ENCODE data around the gene NRSN1. TPM values are rescaled to one million over a fixed set of nuclear protein-coding genes. Genes with fewer than 3 reads are reported as not detected.

NRSN1 gene
- total and polyA plus RNA-seq, 2 donors (not counting 1 experiment from before 2014, with no cell fraction given) = not detected

DNA sequence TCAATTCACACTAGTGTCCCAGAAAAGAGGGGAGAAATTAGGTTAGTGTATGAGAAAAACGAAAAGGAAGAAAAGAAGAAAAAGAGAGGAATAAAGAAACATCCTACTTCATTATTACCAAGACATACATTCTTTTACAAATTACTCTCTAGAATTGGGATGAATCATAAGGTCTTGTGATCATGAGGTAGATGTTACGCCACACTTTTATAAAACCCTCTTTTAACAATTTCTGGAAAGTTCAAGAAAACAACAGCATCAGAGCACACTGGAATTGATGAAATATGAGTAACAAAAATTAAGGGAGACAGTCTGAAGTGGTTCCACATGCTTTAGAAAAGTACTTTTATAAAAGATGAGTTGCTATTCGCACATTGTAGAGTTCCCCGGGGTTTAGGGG lies 32.6 kb upstream of the NRSN1 start:
- Histone ChIP-seq H2AFZ (ENCODE audit: low read length) (no peak overlapping the region), H3K9me3 (ENCODE audit: control insufficient read depth, insufficient read depth, low read depth, low read length) (no peaks in the 10 kb centered on the region), H3K4me2 (ENCODE audit: extremely low read depth, insufficient read depth, low read length) (no peak overlapping the region), H3K4me3 (replicated peaks in 1 of 4; ENCODE audit: control extremely low read depth in 1 of 4, insufficient read depth in 1 of 4, low read depth in 3 of 4, low read length in 4 of 4) (no peak overlapping the region), H3K36me3 (ENCODE audit: control insufficient read depth, insufficient read depth, low read length) (no peaks in the 10 kb centered on the region), H3K79me2 (ENCODE audit: control insufficient read depth, insufficient read depth, low read length) (no peaks in the 10 kb centered on the region), H3K27me3 (ENCODE audit: control insufficient read depth, insufficient read depth, low read length) (no peaks in the 10 kb centered on the region), H4K20me1 (ENCODE audit: control insufficient read depth, extremely low read depth, insufficient read depth, low read length) (no peaks in the 10 kb centered on the region), H3K4me1 (ENCODE audit: control insufficient read depth, extremely low read depth, insufficient read depth, low read length) (no peaks in the 10 kb centered on the region), H3K9ac (ENCODE audit: insufficient read depth, low read length) (no peak overlapping the region), H3K27ac (ENCODE audit: insufficient read depth, low read length) (no peak overlapping the region)
- DNase-seq (ENCODE audit: low read depth in 2 of 2) = no peak
- no peak for TF ChIP-seq EZH2 (IDR thresholded peaks at IDR 0.05; ENCODE audit: low read length, missing control alignments)
- TF ChIP-seq, protein P1, sequence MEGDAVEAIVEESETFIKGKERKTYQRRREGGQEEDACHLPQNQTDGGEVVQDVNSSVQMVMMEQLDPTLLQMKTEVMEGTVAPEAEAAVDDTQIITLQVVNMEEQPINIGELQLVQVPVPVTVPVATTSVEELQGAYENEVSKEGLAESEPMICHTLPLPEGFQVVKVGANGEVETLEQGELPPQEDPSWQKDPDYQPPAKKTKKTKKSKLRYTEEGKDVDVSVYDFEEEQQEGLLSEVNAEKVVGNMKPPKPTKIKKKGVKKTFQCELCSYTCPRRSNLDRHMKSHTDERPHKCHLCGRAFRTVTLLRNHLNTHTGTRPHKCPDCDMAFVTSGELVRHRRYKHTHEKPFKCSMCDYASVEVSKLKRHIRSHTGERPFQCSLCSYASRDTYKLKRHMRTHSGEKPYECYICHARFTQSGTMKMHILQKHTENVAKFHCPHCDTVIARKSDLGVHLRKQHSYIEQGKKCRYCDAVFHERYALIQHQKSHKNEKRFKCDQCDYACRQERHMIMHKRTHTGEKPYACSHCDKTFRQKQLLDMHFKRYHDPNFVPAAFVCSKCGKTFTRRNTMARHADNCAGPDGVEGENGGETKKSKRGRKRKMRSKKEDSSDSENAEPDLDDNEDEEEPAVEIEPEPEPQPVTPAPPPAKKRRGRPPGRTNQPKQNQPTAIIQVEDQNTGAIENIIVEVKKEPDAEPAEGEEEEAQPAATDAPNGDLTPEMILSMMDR (conservative IDR thresholded peaks at IDR 0.05 in 1 of 2, IDR thresholded peaks at IDR 0.05 in 1 of 2; ENCODE audit: low read depth in 1 of 2, low read length in 2 of 2) = no peak

DNA sequence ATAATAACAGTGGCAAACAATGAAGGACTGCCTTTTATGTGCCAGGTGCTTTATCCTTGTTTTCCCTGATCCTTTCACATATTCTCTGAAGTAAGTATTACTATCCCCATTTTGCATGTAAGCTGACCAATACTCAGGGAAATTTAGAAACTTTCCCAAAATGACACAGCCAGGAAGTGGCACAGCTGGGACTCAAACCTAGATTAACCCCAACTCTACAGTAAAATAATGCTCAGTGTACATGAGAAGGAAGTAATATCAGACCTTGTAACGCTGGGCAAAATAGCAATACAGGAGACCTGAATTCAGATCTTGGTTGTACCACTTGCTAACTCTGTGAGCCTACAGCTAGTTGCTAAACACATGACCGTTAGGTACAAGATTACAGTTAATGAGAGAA lies 26.8 kb upstream of the NRSN1 start:
- Histone ChIP-seq H3K27me3 (ENCODE audit: control insufficient read depth, insufficient read depth, low read length) (no peaks in the 10 kb centered on the region), H3K4me1 (ENCODE audit: control insufficient read depth, extremely low read depth, insufficient read depth, low read length) (no peaks in the 10 kb centered on the region), H3K4me3 (replicated peaks in 1 of 4; ENCODE audit: control extremely low read depth in 1 of 4, insufficient read depth in 1 of 4, low read depth in 3 of 4, low read length in 4 of 4) (no peak overlapping the region), H3K9ac (ENCODE audit: insufficient read depth, low read length) (no peak overlapping the region), H3K9me3 (ENCODE audit: control insufficient read depth, insufficient read depth, low read depth, low read length) (no peaks in the 10 kb centered on the region), H3K36me3 (ENCODE audit: control insufficient read depth, insufficient read depth, low read length) (no peaks in the 10 kb centered on the region), H3K79me2 (ENCODE audit: control insufficient read depth, insufficient read depth, low read length) (no peaks in the 10 kb centered on the region), H3K4me2 (ENCODE audit: extremely low read depth, insufficient read depth, low read length) (no peak overlapping the region), H2AFZ (ENCODE audit: low read length) (no peak overlapping the region), H4K20me1 (ENCODE audit: control insufficient read depth, extremely low read depth, insufficient read depth, low read length) (no peaks in the 10 kb centered on the region), H3K27ac (ENCODE audit: insufficient read depth, low read length) (no peak overlapping the region)
- no peak for DNase-seq (ENCODE audit: low read depth in 2 of 2)
- no peak for TF ChIP-seq EZH2 (IDR thresholded peaks at IDR 0.05; ENCODE audit: low read length, missing control alignments)
- TF ChIP-seq, protein P1 (conservative IDR thresholded peaks at IDR 0.05 in 1 of 2, IDR thresholded peaks at IDR 0.05 in 1 of 2; ENCODE audit: low read depth in 1 of 2, low read length in 2 of 2) = no peak

DNA sequence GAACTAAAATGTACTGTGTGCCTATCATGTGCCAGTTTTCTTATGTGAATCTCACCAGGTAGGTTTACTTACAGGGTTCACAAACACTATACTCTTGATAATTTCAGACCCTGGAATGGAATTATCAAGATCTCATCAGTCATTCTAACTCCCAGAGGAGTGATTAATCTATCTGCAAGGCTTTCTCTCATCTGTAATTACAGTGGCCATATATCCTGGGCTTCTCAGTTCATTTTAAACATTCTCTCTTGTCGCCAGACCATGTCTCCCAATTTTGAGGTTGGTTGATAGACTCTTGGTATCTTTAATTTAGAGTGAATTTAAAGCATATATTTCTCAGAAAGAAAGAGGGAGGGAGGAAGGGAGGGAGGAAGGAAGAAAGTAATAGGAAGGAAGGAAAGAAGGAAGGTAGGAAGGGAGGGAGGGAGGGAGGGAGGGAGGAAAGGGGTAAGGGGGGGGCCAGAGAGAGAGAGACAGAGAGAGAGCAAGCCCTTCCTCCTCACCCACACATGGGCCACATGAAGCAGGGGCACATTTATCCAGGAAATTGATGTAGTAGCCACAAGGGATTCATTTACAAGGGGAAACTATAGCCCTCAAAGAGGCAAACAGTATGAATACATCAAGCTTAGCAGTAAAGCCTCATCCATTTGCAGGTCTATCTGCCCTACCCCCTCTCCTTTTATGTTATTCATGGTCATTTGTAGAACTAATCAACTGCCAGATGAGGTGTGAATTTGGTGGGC lies 25.8 kb upstream of the NRSN1 start:
- no peak overlapping the region for H2AFZ ChIP-seq (ENCODE audit: low read length)
- no peak overlapping the region for H3K4me2 ChIP-seq (ENCODE audit: extremely low read depth, insufficient read depth, low read length)
- H3K4me1 ChIP-seq (ENCODE audit: control insufficient read depth, extremely low read depth, insufficient read depth, low read length) = no peaks in the 10 kb centered on the region
- H3K9me3 ChIP-seq (ENCODE audit: control insufficient read depth, insufficient read depth, low read depth, low read length) = no peaks in the 10 kb centered on the region
- no peaks in the 10 kb centered on the region for H4K20me1 ChIP-seq (ENCODE audit: control insufficient read depth, extremely low read depth, insufficient read depth, low read length)
- no peak overlapping the region for H3K27ac ChIP-seq (ENCODE audit: insufficient read depth, low read length)
- H3K27me3 ChIP-seq (ENCODE audit: control insufficient read depth, insufficient read depth, low read length) = no peaks in the 10 kb centered on the region
- TF ChIP-seq, protein P1 (conservative IDR thresholded peaks at IDR 0.05 in 1 of 2, IDR thresholded peaks at IDR 0.05 in 1 of 2; ENCODE audit: low read depth in 1 of 2, low read length in 2 of 2) = no peak
- TF ChIP-seq EZH2 (IDR thresholded peaks at IDR 0.05; ENCODE audit: low read length, missing control alignments) = no peak
- H3K4me3 ChIP-seq (replicated peaks in 1 of 4; ENCODE audit: control extremely low read depth in 1 of 4, insufficient read depth in 1 of 4, low read depth in 3 of 4, low read length in 4 of 4) = no peak overlapping the region
- no peaks in the 10 kb centered on the region for H3K36me3 ChIP-seq (ENCODE audit: control insufficient read depth, insufficient read depth, low read length)
- no peak overlapping the region for H3K9ac ChIP-seq (ENCODE audit: insufficient read depth, low read length)
- DNase-seq (ENCODE audit: low read depth in 2 of 2) = no peak
- H3K79me2 ChIP-seq (ENCODE audit: control insufficient read depth, insufficient read depth, low read length) = no peaks in the 10 kb centered on the region
